A549 (cell line): ENCODE measurements around the gene CATSPERE.

ENCODE experiments used
- CBX8 ChIP-seq: fragments of 200-600 bp; sonication (generic); IDR thresholded peaks from 2 replicates; pipeline ENCODE4 v1.6.1; 2016
- CTCF ChIP-seq: fragments of >200 bp; sonication (Bioruptor Twin); formaldehyde crosslinking; IDR thresholded peaks from 3 replicates; pipeline ENCODE4 v1.5.1; 2016
- EHF ChIP-seq: fragments of 250-450 bp; sonication (Bioruptor Pico); IDR thresholded peaks from 2 replicates; pipeline ENCODE4 v1.5.0; 2020; ENCODE audit warnings: mild to moderate bottlenecking
- POLR2A ChIP-seq: IDR thresholded peaks from 2 replicates; pipeline ENCODE4 v1.6.1; 2012; ENCODE audit warnings: mild to moderate bottlenecking, low read length
- TF ChIP-seq, protein P1 (sequence below): fragments of 450-650 bp; IDR thresholded peaks from 2 replicates; pipeline ENCODE4 v1.6.1; 2014; ENCODE audit warnings: antibody characterized with exemption
- TF ChIP-seq, protein P2 (sequence below): fragments of 200-600 bp; sonication (generic); IDR thresholded peaks from 2 replicates; pipeline ENCODE4 v1.6.1; 2016; ENCODE audit warnings: antibody characterized with exemption, mild to moderate bottlenecking, moderate library complexity
- TF ChIP-seq, protein P3 (sequence below): IDR thresholded peaks from 2 replicates; pipeline ENCODE4 v1.6.1; 2012; ENCODE audit warnings: low read depth, borderline replicate concordance

GRCh38 chr1:244473059-244473605 is 12.1 kb downstream of the CATSPERE start:
- TF ChIP-seq CTCF = no peak
- no peak for TF ChIP-seq EHF (CRISPR knock-in tag)
- TF ChIP-seq, protein P1, sequence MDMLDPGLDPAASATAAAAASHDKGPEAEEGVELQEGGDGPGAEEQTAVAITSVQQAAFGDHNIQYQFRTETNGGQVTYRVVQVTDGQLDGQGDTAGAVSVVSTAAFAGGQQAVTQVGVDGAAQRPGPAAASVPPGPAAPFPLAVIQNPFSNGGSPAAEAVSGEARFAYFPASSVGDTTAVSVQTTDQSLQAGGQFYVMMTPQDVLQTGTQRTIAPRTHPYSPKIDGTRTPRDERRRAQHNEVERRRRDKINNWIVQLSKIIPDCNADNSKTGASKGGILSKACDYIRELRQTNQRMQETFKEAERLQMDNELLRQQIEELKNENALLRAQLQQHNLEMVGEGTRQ = no peak
- TF ChIP-seq POLR2A = no peak
- TF ChIP-seq, protein P2, sequence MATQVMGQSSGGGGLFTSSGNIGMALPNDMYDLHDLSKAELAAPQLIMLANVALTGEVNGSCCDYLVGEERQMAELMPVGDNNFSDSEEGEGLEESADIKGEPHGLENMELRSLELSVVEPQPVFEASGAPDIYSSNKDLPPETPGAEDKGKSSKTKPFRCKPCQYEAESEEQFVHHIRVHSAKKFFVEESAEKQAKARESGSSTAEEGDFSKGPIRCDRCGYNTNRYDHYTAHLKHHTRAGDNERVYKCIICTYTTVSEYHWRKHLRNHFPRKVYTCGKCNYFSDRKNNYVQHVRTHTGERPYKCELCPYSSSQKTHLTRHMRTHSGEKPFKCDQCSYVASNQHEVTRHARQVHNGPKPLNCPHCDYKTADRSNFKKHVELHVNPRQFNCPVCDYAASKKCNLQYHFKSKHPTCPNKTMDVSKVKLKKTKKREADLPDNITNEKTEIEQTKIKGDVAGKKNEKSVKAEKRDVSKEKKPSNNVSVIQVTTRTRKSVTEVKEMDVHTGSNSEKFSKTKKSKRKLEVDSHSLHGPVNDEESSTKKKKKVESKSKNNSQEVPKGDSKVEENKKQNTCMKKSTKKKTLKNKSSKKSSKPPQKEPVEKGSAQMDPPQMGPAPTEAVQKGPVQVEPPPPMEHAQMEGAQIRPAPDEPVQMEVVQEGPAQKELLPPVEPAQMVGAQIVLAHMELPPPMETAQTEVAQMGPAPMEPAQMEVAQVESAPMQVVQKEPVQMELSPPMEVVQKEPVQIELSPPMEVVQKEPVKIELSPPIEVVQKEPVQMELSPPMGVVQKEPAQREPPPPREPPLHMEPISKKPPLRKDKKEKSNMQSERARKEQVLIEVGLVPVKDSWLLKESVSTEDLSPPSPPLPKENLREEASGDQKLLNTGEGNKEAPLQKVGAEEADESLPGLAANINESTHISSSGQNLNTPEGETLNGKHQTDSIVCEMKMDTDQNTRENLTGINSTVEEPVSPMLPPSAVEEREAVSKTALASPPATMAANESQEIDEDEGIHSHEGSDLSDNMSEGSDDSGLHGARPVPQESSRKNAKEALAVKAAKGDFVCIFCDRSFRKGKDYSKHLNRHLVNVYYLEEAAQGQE = no peak
- no peak for TF ChIP-seq CBX8
- TF ChIP-seq, protein P3, sequence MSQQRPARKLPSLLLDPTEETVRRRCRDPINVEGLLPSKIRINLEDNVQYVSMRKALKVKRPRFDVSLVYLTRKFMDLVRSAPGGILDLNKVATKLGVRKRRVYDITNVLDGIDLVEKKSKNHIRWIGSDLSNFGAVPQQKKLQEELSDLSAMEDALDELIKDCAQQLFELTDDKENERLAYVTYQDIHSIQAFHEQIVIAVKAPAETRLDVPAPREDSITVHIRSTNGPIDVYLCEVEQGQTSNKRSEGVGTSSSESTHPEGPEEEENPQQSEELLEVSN = no peak
